Hepatocyte (in vitro differentiated cells): Measurements from ENCODE around the gene ZNF701. TPM values are rescaled to one million over a fixed set of nuclear protein-coding genes. Genes with fewer than 3 reads are reported as not detected.
"Not testable (repeated sequence)": the region's sequence is repeated elsewhere in the genome, so short reads cannot be mapped to it uniquely, and the experiment has no call there.

Experiments
- DNase-seq: peaks from one replicate; pipeline ENCODE4 v3.0.0-alpha.2; 2016; ENCODE audit warnings: low spot score
- H2AFZ ChIP-seq: fragments of 200-600 bp; sonication (generic); 2 replicates; pipeline ENCODE4 v1.6.0; 2016; ENCODE audit warnings: antibody characterized with exemption, mild to moderate bottlenecking
- H3K27ac ChIP-seq: fragments of 200-600 bp; sonication (generic); 2 replicates; pipeline ENCODE4 v1.5.1; 2016; ENCODE audit warnings: mild to moderate bottlenecking
- H3K27me3 ChIP-seq: fragments of 200-600 bp; sonication (generic); 2 replicates; pipeline ENCODE4 v1.6.1; 2016
- H3K36me3 ChIP-seq: fragments of 200-600 bp; sonication (generic); replicated peaks from 2 replicates; pipeline ENCODE4 v1.5.1; 2016; ENCODE audit warnings: low read depth; ENCODE audit not compliant: insufficient read depth
- H3K4me1 ChIP-seq: fragments of 200-600 bp; sonication (generic); 2 replicates; pipeline ENCODE4 v1.5.1; 2016; ENCODE audit warnings: mild to moderate bottlenecking, moderate library complexity; ENCODE audit not compliant: insufficient read depth
- H3K4me2 ChIP-seq: fragments of 200-600 bp; sonication (generic); 2 replicates; pipeline ENCODE4 v1.6.0; 2016
- H3K4me3 ChIP-seq: fragments of 200-600 bp; sonication (generic); 2 replicates; pipeline ENCODE4 v1.5.1; 2016; ENCODE audit warnings: mild to moderate bottlenecking
- H3K79me2 ChIP-seq: fragments of 200-600 bp; sonication (generic); 2 replicates; pipeline ENCODE4 v1.6.0; 2017; ENCODE audit warnings: mild to moderate bottlenecking
- H3K9me2 ChIP-seq: fragments of 200-600 bp; sonication (generic); replicated peaks from 2 replicates; pipeline ENCODE4 v1.6.0; 2017; ENCODE audit warnings: mild to moderate bottlenecking; ENCODE audit not compliant: insufficient read depth
- H3K9me3 ChIP-seq: fragments of 200-600 bp; sonication (generic); 2 replicates; pipeline ENCODE4 v1.5.1; 2016; ENCODE audit warnings: low read depth, mild to moderate bottlenecking
- H4K20me1 ChIP-seq: fragments of 200-600 bp; sonication (generic); 2 replicates; pipeline ENCODE4 v1.6.0; 2016; ENCODE audit warnings: mild to moderate bottlenecking; ENCODE audit not compliant: insufficient read depth, poor library complexity, severe bottlenecking
- CTCF ChIP-seq: fragments of 200-600 bp; sonication (generic); IDR thresholded peaks from 2 replicates; pipeline ENCODE4 v1.5.1; 2016; ENCODE audit warnings: antibody characterized with exemption, mild to moderate bottlenecking; ENCODE audit not compliant: poor library complexity
- EZH2 ChIP-seq: fragments of 200-600 bp; sonication (generic); IDR thresholded peaks from 2 replicates; pipeline ENCODE4 v1.6.1; 2016; ENCODE audit warnings: antibody characterized with exemption, mild to moderate bottlenecking, borderline replicate concordance
- EZH2phosphoT487 ChIP-seq: fragments of 200-600 bp; sonication (generic); IDR thresholded peaks from one replicate; pipeline ENCODE4 v1.6.1; 2018; ENCODE audit warnings: antibody characterized with exemption, mild to moderate bottlenecking, low read depth, moderate library complexity; ENCODE audit not compliant: unreplicated experiment, severe bottlenecking
- WGBS: methylation state at CpG from one replicate; pipeline ENCODE4 v1.1.6; 2016; ENCODE audit warnings: low lambda C conversion rate; ENCODE audit errors: missing lambda C conversion rate; 5-methylcytosine and 5-hydroxymethylcytosine counted together
- polyA plus RNA-seq: library from polyadenylated mRNA; unstranded; fragments of >200 nt; fragmentation: Nextera tagmentation; extraction: Ambion mirVana; gene quantifications from 2 replicates; pipeline ENCODE4 v1.2.1, GENCODE V29; 2016
- small RNA-seq: library from RNA; depleted of rRNA; stranded (forward); fragments of <200 nt; gene quantifications from one replicate; pipeline ENCODE3, GENCODE V24; 2014
- total RNA-seq: library from RNA; depleted of rRNA; stranded (reverse); fragments of >200 nt; gene quantifications from 2 replicates; pipeline ENCODE4 v1.2.3, GENCODE V29; 2014

The ZNF701 gene
- total and polyA plus RNA-seq, 2 experiments from 2014 or later: 9.3 to 15.2 TPM

DNA sequence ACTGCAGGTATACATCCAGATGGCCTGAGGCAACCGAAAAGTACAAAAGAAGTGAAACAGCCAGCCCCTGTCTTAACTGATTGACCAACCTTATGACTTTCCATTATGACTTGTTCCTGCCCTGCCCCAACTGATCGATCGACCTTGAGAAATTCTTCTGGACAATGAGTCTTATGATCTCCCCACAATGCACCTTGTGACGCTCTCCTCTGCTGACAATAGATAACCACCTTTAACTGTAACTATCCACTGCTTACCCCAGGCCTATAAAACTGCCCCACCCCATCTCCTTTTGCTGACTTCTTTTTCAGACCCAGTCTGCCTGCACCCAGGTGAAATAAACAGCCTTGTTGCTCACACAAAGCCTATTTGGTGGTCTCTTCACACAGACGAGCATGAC lies 56.8 kb downstream of the ZNF701 start:
- TF ChIP-seq EZH2: no peak
- TF ChIP-seq EZH2phosphoT487: no peak
- no peak for TF ChIP-seq CTCF
- no peaks in the 10 kb centered on the region for H3K36me3 ChIP-seq
- H3K27ac ChIP-seq: peak overlapping the region; percentile 68
- no peak for DNase-seq
- H3K9me2 ChIP-seq: no peaks in the 10 kb centered on the region
- peaks cover 6% of the 10 kb centered on the region for H3K79me2 ChIP-seq
- no peak overlapping the region for H3K4me2 ChIP-seq
- H3K9me3 ChIP-seq: no peaks in the 10 kb centered on the region
- WGBS: 81% methylated on average over 5 of the region's 5 CpGs
- H3K27me3 ChIP-seq: no peaks in the 10 kb centered on the region
- peaks cover 5% of the 10 kb centered on the region for H3K4me1 ChIP-seq
- H4K20me1 ChIP-seq: no peaks in the 10 kb centered on the region
- H3K4me3 ChIP-seq: no peak overlapping the region
- no peak overlapping the region for H2AFZ ChIP-seq

GRCh38 chr19:52627441-52627840 lies 57.4 kb downstream of the ZNF701 start:
- not testable (repeated sequence) for H3K4me1 ChIP-seq, H3K27me3 ChIP-seq, H3K9me2 ChIP-seq, H3K4me3 ChIP-seq, H2AFZ ChIP-seq, H3K4me2 ChIP-seq, H3K79me2 ChIP-seq, H4K20me1 ChIP-seq, DNase-seq, H3K36me3 ChIP-seq, H3K9me3 ChIP-seq
- WGBS: 96% methylated on average over 3 of the region's 3 CpGs
- peak overlapping the region; percentile 68 for H3K27ac ChIP-seq

DNA sequence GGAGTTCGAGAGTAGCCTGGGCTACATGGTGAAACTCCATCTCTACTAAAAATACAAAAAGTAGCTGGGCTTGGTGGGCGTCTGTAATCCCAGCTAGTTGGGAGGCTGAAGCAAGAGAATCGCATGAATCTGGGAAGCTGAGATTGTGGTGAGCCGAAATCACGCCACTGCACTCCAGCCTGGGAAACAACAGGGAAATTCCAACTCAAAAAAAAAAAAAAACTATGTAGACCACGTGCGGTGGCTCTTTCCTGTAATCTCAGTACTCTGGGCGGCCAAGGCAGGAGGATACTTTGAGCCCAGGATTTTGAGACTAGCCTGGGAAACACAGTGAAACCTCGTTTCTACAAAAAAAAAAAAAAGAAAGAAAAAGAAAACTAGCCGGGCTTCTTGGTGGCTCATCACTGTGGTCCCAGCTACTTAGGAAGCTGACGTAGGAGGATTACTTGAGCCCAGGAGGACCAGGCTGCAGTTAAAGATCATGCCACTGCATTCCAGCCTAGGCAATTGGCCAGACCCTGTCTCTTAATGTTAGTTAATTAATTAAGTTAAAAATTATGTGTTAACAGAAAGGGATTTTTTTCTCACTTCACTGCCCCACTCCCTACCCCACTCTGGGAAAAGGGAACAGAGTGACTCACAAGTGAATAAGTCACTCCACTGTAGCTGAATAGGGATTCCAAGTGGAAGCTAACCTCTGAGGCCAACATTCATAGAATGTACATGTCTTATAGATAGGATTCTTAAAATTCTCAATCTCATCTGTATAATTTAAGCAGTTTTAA lies 65.9 kb downstream of the ZNF701 start:
- H3K4me2 ChIP-seq: no peak overlapping the region
- H3K79me2 ChIP-seq: peaks cover 24% of the 10 kb centered on the region
- H3K27ac ChIP-seq: no peak overlapping the region
- H4K20me1 ChIP-seq: no peaks in the 10 kb centered on the region
- no peak overlapping the region for H2AFZ ChIP-seq
- H3K36me3 ChIP-seq: no peaks in the 10 kb centered on the region
- H3K9me3 ChIP-seq: no peaks in the 10 kb centered on the region
- no peak overlapping the region for H3K4me3 ChIP-seq
- WGBS: 87% methylated on average over 11 of the region's 11 CpGs
- H3K27me3 ChIP-seq: no peaks in the 10 kb centered on the region
- no peak for DNase-seq
- no peaks in the 10 kb centered on the region for H3K9me2 ChIP-seq
- TF ChIP-seq EZH2phosphoT487: no peak
- TF ChIP-seq EZH2: no peak
- TF ChIP-seq CTCF: no peak
- H3K4me1 ChIP-seq: peaks cover 5% of the 10 kb centered on the region

Small RNA genes lying within 50 kb of the gene (small RNA-seq; reads per million reads assigned to genes)
- gene RPL39P34: not detected

Other genes starting within 250 kb of the ZNF701 start
- gene ZNF610, start 234.0 kb upstream of the ZNF701 start, total RNA-seq: 4.1 and 5.7 TPM in 2 replicates
- 4.7 and 5.3 TPM in 2 replicates for gene ZNF610, start 234.0 kb upstream of the ZNF701 start, polyA plus RNA-seq
- gene ZNF880, start 200.4 kb upstream of the ZNF701 start, total RNA-seq: 24.9 and 30.7 TPM in 2 replicates
- 28.7 and 36.9 TPM in 2 replicates for gene ZNF880, start 200.4 kb upstream of the ZNF701 start, polyA plus RNA-seq
- gene ZNF528, start 172.4 kb upstream of the ZNF701 start, total RNA-seq: 17.9 and 22.2 TPM in 2 replicates
- gene ZNF528, start 172.4 kb upstream of the ZNF701 start, polyA plus RNA-seq: 12.4 and 17.0 TPM in 2 replicates
- gene ZNF534, start 141.1 kb upstream of the ZNF701 start, total RNA-seq: 0.57 TPM in 1 of 2 replicates, not detected in the other
- gene ZNF534, start 141.1 kb upstream of the ZNF701 start, polyA plus RNA-seq: not detected in 2 replicates
- gene ZNF578, start 116.7 kb upstream of the ZNF701 start, total RNA-seq: 0.16 and 0.97 TPM in 2 replicates
- 0.12 and 0.16 TPM in 2 replicates for gene ZNF578, start 116.7 kb upstream of the ZNF701 start, polyA plus RNA-seq
- 15.7 and 25.7 TPM in 2 replicates for gene ZNF808, start 42.6 kb upstream of the ZNF701 start, total RNA-seq
- 2.2 and 2.7 TPM in 2 replicates for gene ZNF808, start 42.6 kb upstream of the ZNF701 start, polyA plus RNA-seq
- 48.6 and 55.8 TPM in 2 replicates for gene ZNF83, start 68.1 kb downstream of the ZNF701 start, total RNA-seq
- gene ZNF83, start 68.1 kb downstream of the ZNF701 start, polyA plus RNA-seq: 32.6 and 42.9 TPM in 2 replicates
- 11.9 and 21.3 TPM in 2 replicates for gene ZNF611, start 164.8 kb downstream of the ZNF701 start, total RNA-seq
- 10.8 and 15.4 TPM in 2 replicates for gene ZNF611, start 164.8 kb downstream of the ZNF701 start, polyA plus RNA-seq
- gene ZNF600, start 216.5 kb downstream of the ZNF701 start, total RNA-seq: 7.7 and 12.5 TPM in 2 replicates
- 14.6 and 16.9 TPM in 2 replicates for gene ZNF600, start 216.5 kb downstream of the ZNF701 start, polyA plus RNA-seq